Sigmoid colon (tissue), 4 donors: ENCODE data around the gene PDE1C.

Source experiments
- POLR2AphosphoS5 ChIP-seq, 4 donors: sonication (generic); formaldehyde crosslinking; IDR thresholded peaks; one replicate each; pipeline ENCODE4 v1.6.1; 2017; ENCODE audit warnings: antibody characterized with exemption in 4 of 4
- TF ChIP-seq, protein P1 (sequence below), 4 experiments: fragments of 450-650 bp in 3 of 4; fragments of 200-600 bp in 1 of 4; IDR thresholded peaks; one replicate each; pipeline ENCODE4 v1.5.1; 2016 to 2019; ENCODE audit warnings: antibody characterized with exemption in 4 of 4, mild to moderate bottlenecking in 3 of 4, moderate library complexity in 2 of 4

DNA sequence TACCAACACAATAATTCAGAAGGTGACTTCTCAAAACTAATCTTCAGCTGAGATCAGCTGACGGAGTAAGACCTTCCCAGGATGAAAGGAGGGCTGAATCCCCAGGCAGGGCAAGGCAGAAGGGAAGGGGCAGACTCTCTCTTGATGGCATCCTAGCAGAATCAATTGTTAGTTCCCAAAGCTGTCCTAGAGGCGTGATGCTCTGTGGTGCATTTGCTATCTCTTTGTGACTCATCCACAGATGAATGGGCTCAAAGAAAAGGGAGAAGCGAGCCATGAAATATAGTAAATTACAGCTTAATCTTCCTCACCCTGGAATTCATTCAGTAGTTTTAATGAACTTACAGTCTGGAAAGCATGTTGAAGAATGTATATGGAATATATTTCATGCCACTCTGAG, 37.2 kb downstream of the PDE1C start:
- TF ChIP-seq, protein P1, sequence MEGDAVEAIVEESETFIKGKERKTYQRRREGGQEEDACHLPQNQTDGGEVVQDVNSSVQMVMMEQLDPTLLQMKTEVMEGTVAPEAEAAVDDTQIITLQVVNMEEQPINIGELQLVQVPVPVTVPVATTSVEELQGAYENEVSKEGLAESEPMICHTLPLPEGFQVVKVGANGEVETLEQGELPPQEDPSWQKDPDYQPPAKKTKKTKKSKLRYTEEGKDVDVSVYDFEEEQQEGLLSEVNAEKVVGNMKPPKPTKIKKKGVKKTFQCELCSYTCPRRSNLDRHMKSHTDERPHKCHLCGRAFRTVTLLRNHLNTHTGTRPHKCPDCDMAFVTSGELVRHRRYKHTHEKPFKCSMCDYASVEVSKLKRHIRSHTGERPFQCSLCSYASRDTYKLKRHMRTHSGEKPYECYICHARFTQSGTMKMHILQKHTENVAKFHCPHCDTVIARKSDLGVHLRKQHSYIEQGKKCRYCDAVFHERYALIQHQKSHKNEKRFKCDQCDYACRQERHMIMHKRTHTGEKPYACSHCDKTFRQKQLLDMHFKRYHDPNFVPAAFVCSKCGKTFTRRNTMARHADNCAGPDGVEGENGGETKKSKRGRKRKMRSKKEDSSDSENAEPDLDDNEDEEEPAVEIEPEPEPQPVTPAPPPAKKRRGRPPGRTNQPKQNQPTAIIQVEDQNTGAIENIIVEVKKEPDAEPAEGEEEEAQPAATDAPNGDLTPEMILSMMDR (IDR thresholded peaks at IDR 0.05) = no peak
- no peak for TF ChIP-seq POLR2AphosphoS5 (IDR thresholded peaks at IDR 0.05)
